Fibroblast of mammary gland (primary cell): ENCODE data around the gene HMGB2.
A peak's percentile ranks its signal among the peaks of the same experiment; 100 is the strongest.

Experiments
- DNase-seq: peaks from one replicate; pipeline ENCODE4 v3.0.0-alpha.2; 2010; ENCODE audit warnings: low read depth
- H3K4me3 ChIP-seq: 2 replicates; pipeline ENCODE4 v1.5.1; 2011; ENCODE audit warnings: low read depth, mild to moderate bottlenecking, low read length, moderate library complexity; ENCODE audit not compliant: control insufficient read depth
- TF ChIP-seq, protein P1 (sequence below): conservative IDR thresholded peaks from 2 replicates; pipeline ENCODE4 v1.5.1; 2011; ENCODE audit warnings: low read depth, low read length, inconsistent platforms; ENCODE audit not compliant: control insufficient read depth, insufficient read depth

HMGB2 gene

DNA sequence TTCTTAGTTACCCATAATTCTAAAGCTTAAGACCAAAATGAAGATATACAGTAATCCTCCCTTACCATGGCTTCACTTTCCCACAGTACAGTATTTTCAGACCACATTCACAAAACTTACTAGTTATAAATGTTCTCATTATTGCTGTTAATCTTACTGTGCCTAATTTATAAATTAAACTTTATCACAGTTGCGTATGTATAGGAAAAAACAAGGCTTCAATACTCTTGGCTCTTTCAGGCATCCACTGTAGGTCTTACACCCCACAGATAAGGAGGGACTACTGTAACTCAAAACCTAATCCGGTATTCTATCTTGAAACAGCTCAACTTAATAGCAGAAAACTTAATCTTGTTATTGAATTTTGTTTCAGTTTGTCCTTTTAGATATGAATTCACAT lies 3.6 kb downstream of the HMGB2 start:
- no peak overlapping the region for H3K4me3 ChIP-seq
- TF ChIP-seq, protein P1, sequence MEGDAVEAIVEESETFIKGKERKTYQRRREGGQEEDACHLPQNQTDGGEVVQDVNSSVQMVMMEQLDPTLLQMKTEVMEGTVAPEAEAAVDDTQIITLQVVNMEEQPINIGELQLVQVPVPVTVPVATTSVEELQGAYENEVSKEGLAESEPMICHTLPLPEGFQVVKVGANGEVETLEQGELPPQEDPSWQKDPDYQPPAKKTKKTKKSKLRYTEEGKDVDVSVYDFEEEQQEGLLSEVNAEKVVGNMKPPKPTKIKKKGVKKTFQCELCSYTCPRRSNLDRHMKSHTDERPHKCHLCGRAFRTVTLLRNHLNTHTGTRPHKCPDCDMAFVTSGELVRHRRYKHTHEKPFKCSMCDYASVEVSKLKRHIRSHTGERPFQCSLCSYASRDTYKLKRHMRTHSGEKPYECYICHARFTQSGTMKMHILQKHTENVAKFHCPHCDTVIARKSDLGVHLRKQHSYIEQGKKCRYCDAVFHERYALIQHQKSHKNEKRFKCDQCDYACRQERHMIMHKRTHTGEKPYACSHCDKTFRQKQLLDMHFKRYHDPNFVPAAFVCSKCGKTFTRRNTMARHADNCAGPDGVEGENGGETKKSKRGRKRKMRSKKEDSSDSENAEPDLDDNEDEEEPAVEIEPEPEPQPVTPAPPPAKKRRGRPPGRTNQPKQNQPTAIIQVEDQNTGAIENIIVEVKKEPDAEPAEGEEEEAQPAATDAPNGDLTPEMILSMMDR: no peak
- no peak for DNase-seq

DNA sequence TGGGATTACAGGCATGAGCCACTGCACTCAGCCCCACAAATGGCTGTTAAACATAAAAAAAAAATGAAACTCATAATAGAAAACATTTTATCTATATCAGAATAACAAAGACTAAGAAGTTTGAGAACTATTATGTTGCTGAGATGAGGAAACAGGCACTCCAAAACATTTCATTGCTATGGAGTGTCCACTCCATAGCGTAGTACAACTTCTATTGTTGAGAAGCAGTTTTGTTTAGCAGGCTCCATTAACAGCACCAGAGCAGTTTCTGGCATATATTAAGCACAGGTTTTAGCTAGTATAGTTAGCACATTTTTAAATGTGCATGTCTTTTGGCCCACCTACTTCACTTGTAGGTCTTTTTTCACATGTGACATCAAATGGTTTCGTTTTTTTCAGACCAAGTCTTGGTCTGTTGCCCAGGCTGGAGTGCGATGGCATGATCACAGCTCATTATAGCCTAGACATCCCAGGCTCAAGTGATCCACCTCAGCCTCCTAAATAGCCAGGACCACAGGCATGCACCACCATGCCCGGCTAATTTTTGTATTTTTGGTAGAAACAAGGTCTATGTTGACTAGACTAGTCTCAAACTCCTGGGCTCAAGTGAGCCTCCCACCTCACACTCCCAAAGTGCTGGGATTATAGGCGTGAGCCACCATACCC lies 5.8 kb downstream of the HMGB2 start:
- DNase-seq: no peak
- TF ChIP-seq, protein P1: no peak
- H3K4me3 ChIP-seq: no peak overlapping the region

DNA sequence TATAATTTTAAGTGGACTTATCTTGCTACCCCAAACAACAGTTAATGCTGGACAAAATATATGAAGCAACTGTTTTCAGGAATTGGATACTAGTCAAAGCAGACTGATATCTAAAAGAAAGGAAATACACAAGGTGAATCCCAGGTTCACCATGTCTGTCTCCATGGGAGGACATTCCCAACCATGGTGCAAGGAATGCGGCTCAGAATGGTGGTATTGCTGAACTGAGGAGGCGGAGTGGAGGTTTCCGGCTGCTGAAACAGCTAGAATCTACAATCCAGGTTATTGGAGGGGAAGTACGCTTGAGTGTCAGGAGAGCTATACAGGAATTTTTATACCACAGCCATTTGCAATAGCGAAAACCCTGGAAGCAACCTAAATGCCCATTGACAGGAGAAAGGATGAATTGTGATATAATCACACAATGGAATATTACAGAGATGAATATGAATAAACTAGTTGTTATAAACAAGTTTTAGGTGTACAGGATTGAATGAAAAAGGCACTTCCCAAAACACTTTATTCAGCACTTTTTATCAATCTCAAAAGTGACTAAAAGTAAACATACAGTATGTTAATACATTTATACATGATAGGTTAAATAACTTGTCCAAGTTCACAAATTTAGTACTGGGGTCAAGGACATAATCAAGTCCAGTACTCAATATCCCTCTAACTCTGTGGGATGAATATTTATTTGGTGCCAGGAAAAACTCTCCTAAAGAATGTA lies 9.0 kb downstream of the HMGB2 start:
- TF ChIP-seq, protein P1: no peak
- H3K4me3 ChIP-seq: no peak overlapping the region
- no peak for DNase-seq

- TF ChIP-seq, protein P1: no peak
- peak; percentile 19 for DNase-seq
Observed at GRCh38 chr4:173319696-173320095, 14.5 kb downstream of the HMGB2 start.

GRCh38 chr4:173318648-173319211 lies 15.4 kb downstream of the HMGB2 start:
- H3K4me3 ChIP-seq: no peak overlapping the region
- peak; percentile 70 for DNase-seq
- TF ChIP-seq, protein P1: peak; percentile 35

More at GRCh38 chr4:173319696-173320095, 14.5 kb downstream of the HMGB2 start:
- H3K4me3 ChIP-seq: no peak overlapping the region

DNA sequence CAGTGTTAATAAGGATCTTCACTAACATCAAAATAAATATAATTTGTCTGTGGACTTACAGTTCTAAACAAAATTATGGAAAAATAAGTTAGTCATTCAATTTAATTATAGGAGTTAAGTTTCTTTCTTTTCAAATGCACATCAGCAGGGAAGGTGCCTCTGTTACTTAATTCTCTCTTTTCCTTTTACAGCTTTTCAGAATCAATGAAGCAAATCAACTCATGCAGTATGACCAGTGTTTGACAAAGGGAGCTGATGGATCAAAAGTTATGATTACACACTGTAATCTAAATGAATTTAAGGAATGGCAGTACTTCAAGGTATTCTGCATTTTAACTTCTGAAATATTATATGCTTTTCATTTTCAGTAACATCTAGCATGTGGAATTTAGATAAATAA lies 15.9 kb downstream of the HMGB2 start:
- no peak for DNase-seq
- TF ChIP-seq, protein P1: no peak
- H3K4me3 ChIP-seq: no peak overlapping the region
